Stomach (tissue), 4 donors: ENCODE data around the gene DPYSL4.

Source experiments
- EP300 ChIP-seq: sonication (generic); formaldehyde crosslinking; IDR thresholded peaks from one replicate; pipeline ENCODE4 v1.6.1; 2017; ENCODE audit warnings: antibody characterized with exemption
- POLR2A ChIP-seq, 4 donors: fragments of 450-650 bp; IDR thresholded peaks; one replicate each; pipeline ENCODE4 v1.6.1; 2016; ENCODE audit warnings: antibody characterized with exemption in 4 of 4, control low read depth in 2 of 4, mild to moderate bottlenecking in 1 of 4, moderate library complexity in 1 of 4
- POLR2AphosphoS5 ChIP-seq, 3 donors: sonication (generic); formaldehyde crosslinking; IDR thresholded peaks; one replicate each; pipeline ENCODE4 v1.6.1; 2016; ENCODE audit warnings: antibody characterized with exemption in 3 of 3
- TF ChIP-seq, protein P1 (sequence below), 7 experiments: fragments of 450-650 bp in 4 of 7; fragments of 200-600 bp in 3 of 7; sonication (generic) in 3 of 7; IDR thresholded peaks; one replicate each; pipeline ENCODE4 v1.5.1; 2016 to 2019; ENCODE audit warnings: antibody characterized with exemption in 7 of 7, control low read depth in 2 of 7, mild to moderate bottlenecking in 1 of 7

DNA sequence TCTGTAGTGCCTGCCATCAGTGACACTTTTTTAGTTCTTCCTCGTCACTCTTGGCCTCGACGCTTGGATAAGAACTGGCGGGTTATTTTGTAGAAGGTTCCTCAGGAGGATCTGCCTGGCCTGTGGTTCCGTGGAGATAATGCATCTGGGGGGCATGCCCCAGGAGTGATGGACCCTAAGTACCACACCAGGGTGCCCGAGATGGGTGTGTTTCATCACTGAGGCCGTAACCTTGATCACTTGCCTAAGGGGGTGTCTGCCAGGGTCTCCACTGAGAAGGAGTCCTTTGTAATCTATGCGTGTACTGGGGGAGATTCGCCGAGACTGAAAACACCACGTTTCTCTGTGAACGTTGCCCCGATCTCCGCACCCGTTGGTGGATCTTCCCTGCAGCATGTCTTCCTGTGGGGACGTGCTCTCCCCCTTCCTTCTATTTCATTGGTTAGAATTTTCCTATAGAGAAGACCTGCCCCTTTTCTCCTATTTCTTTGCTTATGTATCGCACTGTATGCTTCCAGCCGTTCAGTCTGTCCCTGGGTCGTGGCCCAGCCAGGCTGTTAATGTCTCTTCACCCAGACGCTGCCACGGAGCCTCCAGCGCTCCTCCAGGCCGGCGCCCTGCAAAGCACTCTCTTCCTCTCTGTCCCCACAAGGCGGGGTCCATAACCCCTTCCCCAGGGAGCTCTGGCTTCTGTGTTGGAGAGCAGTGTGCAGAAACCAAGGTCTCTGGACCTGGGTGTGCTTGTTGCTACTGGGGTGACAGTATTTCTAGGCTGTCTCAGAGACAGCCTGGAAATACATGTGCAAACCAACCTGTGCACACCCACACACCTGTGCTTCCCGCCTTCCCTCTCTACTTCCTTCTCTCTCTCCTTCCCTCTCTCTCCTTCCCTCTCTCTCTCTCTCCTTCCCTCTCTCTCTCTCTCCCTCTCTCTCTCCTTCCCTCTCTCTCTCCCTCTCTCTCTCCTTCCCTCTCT, 14.4 kb upstream of the DPYSL4 start:
- TF ChIP-seq, protein P1, sequence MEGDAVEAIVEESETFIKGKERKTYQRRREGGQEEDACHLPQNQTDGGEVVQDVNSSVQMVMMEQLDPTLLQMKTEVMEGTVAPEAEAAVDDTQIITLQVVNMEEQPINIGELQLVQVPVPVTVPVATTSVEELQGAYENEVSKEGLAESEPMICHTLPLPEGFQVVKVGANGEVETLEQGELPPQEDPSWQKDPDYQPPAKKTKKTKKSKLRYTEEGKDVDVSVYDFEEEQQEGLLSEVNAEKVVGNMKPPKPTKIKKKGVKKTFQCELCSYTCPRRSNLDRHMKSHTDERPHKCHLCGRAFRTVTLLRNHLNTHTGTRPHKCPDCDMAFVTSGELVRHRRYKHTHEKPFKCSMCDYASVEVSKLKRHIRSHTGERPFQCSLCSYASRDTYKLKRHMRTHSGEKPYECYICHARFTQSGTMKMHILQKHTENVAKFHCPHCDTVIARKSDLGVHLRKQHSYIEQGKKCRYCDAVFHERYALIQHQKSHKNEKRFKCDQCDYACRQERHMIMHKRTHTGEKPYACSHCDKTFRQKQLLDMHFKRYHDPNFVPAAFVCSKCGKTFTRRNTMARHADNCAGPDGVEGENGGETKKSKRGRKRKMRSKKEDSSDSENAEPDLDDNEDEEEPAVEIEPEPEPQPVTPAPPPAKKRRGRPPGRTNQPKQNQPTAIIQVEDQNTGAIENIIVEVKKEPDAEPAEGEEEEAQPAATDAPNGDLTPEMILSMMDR (IDR thresholded peaks at IDR 0.05), result no peak
- TF ChIP-seq POLR2A (IDR thresholded peaks at IDR 0.05), result no peak
- no peak for TF ChIP-seq EP300
- TF ChIP-seq POLR2AphosphoS5 (IDR thresholded peaks at IDR 0.05), result no peak
